GM18508 (cell line): ENCODE results near the gene PPP1R9B.

Experiments
- ATAC-seq: cut with Tn5 transposase; IDR thresholded peaks from one replicate; pipeline ENCODE4 v1.9.1; 2021; ENCODE audit warnings: moderate number of reproducible peaks; ENCODE audit not compliant: insufficient read depth, unreplicated experiment

Gene PPP1R9B

DNA sequence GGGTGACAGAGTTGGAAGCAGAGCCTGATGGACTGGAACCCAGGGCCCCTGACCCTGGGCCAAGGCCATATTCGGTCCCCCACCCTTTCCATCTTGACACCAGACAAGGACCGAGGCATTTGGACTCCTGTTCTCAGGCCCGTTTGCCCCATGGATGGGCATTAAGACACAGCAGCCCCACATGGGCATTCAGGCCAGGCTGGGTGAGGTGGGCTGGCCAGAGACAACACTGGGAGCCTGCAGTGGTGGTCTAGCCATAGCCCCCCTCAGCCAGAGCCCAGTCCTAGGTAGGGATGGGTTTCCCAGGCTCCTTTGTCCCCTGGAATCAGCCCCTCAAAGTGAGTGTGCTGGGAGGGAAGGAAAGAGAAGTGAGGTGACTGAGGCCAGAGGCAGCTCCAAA is 53.7 kb downstream of the PPP1R9B start:
- no peak for ATAC-seq

DNA sequence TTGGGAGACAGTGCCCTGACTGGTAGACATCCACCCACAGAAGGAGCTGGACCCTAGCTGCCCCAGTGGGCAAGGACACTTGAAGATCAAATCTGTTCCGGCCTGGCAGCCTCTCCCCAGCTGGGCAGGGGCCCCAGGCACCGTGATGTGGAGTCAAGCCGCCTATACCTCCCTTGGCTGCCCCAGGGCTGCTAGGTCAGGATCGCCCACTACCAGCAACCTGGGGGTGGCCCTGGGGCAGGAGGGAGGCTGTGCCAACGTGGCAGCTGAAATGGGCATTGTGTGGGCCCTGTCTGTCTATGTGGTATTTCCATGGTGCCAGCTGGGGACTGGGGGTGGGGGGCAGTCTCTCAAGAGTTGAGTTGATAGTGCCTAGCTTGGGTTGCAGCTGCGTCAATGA is 54.4 kb downstream of the PPP1R9B start:
- ATAC-seq: no peak

DNA sequence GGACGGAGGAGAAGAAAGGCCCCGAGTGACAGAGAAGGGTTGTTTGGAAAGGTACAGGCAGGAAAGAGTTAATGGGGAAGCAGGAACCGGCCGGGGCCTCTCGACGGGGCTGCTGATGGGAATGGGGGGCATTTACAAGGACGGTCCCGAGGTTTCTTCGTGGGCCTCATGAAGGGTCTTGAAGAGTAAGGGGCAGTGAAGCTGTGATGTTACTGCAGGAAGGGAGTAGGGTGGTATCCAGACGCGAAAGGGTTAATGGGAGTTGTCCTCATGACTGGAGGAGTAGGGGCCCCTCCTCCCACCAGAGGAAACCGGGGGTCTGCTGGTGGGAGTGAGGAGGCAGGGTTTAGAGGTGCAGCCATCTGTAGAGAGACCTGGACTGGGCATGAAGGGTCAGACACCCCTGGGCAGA is 54.8 kb downstream of the PPP1R9B start:
- ATAC-seq: no peak

DNA sequence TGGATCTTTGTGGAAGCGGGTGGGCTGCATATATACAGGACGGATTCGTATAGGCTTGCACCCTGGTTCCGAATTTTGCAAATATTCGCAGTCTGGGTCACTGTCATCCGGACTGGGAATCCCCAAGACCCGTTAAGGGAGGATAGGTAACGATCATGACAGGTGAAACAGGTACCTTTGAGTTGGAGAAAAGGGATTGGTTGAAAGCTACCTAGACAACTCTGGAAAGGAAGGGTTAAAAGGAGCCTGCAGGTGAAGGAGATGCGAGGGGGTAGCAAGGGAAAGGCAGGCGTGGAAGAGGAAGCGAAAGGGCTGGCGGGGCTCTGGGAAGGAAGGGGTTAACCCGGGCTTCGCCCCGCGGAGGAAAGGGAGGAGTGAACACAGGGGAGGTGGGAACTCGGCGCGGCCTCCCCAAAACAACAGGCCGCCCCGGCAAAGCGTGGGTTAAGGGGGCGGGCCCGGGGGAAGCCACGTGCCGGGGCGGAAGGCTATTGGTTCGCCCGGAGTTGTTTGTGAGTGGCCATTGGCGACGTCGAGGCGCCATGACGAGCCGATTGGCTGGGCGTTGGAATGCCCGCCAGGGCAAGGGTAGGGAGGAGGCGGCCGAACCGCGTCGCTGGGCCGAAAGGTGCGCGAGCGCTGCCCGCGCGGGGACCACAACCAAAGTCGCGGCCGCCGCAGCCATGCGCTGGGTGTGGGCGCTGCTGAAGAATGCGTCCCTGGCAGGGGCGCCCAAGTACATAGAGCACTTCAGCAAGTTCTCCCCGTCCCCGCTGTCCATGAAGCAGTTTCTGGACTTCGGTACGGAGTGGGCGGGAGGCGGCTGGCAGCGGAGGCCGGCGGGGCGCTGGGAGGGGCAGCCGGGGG is 55.5 kb downstream of the PPP1R9B start, which contains the start of gene PDK2:
Gene PDK2, plus strand, starts transcription at position 599 of the 867 bp plus-strand sequence. Its CDS starts 85 bp downstream, at position 684.
- peak; percentile 71 for ATAC-seq

DNA sequence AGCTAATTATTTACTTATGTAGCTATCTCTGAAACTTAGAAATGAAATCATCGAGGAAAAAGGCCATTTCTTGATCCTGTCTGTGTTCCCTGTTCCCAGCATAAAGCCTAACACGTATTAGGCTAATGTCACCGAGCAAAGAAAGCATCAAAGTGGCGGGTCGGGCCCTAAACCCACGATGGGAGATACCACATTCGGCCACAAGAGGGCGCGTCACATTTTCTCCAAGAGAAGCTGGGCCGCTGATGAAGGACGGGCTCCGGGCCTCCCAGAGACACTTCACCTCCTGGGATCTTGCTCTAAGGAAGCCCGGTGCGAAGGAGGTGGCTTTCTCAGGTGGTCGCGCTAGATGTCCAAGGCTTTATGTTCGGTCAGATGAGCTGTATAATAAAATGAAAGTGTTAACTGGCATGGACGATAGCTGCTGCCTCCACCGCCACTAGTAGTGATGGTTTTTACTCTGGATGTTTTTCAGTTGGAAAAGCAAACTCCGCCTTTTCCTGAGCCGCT is 56.2 kb downstream of the PPP1R9B start:
- peak; percentile 24 for ATAC-seq

DNA sequence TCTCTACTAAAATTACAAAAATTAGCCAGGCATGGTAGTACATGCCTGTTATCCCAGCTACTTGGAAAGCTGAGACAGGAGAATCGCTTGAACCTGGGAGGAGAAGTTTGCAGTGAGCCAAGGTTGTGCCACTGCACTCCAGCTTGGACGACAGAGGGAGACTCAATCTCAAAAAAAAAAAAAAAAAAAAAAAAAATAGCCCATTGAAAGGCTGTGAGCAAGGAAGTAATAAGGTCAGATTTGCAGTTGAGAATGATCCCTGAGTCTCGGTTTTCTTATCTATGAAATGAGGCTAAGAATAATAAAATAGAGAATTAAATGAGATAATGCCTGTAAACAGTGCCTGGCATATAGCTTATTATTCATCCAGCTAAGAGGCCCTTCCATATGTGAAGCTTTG is 56.7 kb downstream of the PPP1R9B start:
- ATAC-seq: no peak

DNA sequence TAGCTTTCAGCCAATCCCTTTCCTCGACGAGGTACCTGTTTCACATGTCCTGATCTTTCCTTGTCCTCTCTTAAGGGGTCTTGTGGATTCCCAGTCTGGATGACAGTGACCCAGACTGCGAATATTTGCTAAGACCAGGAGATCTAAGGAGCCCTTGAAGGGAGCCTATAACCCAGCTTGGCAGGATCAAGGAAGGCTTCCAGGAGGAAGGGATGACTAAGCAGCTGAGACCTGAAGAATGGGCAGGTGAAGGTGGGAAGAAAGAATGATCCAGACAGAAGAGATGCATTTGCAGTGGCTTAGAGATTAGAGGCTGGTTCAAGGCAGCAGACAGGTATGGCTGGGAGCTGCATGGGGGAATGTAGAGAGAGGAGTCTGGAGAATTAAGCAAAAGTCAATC is 57.2 kb downstream of the PPP1R9B start:
- no peak for ATAC-seq

DNA sequence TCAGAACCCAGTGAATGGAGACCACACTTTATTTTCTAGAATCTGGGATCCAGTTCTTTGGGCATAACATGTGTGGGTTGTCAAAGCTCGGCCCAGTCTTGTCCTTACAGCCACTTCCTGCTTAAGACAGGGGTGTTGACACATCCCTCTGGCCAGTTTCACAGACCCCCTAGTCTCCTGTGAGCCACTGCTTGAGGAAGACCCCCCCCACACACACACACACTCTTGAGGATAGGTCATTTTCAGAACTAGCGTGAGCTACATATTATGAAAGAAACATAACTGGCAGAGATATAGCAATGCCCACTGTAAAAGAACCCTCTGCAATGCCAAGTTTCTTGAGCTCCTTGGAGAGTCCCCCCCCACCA is 58.6 kb downstream of the PPP1R9B start:
- no peak for ATAC-seq

DNA sequence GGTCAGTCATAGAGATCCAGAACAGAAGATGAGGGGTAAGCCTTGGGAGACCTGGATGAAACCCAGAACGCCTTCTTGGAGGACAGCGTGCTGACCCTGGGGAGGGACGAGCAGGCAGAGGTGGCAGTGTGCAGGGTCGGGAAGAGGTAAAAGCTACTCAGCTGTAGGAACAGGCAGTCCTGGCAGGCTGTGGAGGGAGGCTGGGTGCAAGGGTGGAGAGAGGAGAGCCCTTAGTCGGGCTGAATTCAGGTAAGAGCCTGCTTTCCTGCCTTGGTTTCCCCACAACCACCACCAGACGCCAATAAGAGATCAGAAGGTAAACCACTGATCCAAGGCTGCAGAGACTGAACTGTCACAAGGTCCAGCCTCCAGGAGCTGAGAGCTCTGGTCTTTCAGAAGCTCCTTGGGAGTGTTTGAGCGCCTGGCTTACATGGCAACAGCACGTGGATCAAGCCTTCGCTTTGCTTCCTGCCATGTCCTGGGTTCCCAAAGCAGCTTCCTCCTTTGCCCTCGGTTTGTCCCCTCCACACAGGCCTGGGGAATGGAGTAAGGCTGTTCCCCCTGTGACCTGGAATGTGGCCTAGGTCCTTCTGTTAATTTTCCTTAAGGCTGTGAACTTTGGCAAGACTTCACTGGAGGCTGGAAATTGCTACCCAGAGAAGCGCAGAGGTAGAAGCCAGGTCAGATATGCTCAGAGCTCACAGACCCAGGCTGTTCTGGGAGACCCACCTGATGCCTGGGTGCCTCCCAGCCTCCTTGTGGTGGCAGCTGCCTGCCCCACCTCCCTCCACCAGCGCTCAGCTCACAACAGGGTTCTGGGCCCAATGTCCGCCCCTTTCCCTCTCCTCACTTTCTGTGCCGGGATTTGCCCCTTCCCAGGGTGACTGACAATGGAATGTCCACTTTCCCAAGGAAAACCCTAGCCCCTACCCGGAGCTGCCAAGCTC is 59.2 kb downstream of the PPP1R9B start:
- ATAC-seq: no peak

DNA sequence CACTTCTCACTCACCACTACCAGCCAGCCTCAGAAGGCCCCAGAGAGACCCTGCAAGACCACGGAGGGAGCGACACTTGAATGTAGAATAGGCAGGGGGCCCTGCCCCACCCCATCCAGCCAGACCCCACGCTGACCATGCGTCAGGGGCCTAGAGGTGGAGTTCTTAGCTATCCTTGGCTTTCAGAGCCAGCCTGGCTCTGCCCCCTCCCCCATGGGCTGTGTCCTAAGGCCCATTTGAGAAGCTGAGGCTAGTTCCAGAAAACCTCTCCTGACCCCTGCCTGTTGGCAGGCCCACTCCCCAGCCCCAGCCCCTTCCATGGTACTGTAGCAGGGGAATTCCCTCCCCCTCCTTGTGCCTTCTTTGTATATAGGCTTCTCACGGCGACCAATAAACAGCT is 60.4 kb downstream of the PPP1R9B start:
- no peak for ATAC-seq

DNA sequence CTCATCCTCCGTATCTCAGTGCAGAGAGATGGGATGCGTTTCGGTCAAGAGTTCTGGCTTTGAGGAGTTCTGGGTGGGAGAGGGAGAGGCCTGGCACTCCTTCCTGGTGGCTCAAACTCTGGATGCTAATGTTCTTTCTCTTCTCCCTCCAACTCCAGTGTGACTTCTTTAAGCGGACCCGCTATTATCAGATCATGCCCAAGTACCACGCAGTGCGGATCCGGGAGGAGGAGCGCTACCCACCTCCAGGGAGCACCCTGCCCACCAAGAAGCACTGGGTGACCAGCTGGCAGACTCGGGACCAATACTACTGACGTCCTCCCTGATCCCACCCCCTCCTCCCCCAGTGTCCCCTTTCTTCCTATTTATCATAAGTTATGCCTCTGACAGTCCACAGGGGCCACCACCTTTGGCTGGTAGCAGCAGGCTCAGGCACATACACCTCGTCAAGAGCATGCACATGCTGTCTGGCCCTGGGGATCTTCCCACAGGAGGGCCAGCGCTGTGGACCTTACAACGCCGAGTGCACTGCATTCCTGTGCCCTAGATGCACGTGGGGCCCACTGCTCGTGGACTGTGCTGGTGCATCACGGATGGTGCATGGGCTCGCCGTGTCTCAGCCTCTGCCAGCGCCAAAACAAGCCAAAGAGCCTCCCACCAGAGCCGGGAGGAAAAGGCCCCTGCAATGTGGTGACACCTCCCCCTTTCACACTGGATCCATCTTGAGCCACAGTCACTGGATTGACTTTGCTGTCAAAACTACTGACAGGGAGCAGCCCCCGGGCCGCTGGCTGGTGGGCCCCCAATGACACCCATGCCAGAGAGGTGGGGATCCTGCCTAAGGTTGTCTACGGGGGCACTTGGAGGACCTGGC is 61.3 kb downstream of the PPP1R9B start:
- no peak for ATAC-seq

DNA sequence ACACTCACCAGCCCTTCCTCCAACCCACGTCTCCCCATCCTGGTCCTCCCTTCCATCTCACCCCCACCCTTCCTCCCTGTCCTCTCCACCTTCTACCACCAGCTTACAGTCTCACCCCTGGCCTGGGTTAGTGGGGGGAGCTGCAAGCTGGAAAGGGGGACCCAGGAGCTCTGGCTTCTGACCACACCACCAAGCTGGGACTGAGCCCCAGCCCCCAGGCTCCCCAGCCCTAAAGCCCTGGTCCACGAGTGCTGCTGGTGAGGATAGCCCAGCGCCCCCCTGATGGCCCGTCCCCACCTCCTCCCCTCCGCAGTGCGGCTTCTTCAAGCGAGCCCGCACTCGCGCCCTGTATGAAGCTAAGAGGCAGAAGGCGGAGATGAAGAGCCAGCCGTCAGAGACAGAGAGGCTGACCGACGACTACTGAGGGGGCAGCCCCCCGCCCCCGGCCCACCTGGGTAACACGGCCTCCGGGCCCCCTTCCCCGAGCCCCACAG is 62.5 kb downstream of the PPP1R9B start:
- ATAC-seq: no peak

DNA sequence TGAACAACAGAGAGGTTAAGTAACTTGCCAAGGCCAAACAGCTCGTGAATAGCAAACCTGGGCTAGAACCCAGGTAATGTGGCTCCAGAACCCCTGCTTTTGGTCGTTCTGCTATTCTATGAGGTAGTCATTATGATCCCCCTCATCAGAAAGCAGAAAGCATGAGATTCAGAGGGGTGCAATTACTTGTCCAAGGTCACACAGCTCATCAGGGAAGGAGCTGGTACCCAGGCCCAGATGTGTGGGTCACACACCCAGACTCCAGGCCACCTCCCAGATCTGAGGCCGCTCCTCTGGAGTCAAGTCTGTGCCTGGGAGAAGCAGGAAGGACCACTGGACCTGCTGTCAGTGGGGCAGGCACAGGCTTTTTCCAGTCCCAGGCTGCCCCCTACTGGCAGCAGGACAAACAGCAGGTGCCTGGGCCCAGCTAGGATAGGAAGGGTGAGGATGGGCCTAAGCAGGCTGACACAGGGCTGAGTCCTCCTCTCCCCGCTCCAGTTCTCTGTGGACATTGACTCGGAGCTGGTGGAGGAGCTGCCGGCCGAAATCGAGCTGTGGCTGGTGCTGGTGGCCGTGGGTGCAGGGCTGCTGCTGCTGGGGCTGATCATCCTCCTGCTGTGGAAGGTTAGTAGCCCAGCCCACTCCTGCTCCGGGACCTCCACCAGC is 63.1 kb downstream of the PPP1R9B start:
- ATAC-seq: no peak
